Measurements from ENCODE around the gene KCNQ5.

The KCNQ5 gene

GRCh38 chr6:72793641-72794395 lies 172.0 kb downstream of the KCNQ5 start:
- intact Hi-C loops (cut with micrococcal nuclease), result no loop called here
- H3K36me3 Mint-ChIP-seq (ENCODE audit: low read depth), result no peaks in the 10 kb centered on the region
- no peaks in the 10 kb centered on the region for H3K4me1 Mint-ChIP-seq (ENCODE audit: low read depth)
- H3K4me3 Mint-ChIP-seq, result no peak overlapping the region
- no peaks in the 10 kb centered on the region for H3K27me3 Mint-ChIP-seq
- no peaks in the 10 kb centered on the region for H3K9me3 Mint-ChIP-seq
- no peak overlapping the region for H3K27ac Mint-ChIP-seq

GRCh38 chr6:72798196-72798595 lies 176.3 kb downstream of the KCNQ5 start:
- no peak overlapping the region for H3K4me3 Mint-ChIP-seq
- H3K27me3 Mint-ChIP-seq, result no peaks in the 10 kb centered on the region
- H3K36me3 Mint-ChIP-seq (ENCODE audit: low read depth), result no peaks in the 10 kb centered on the region

GRCh38 chr6:72809746-72810379 lies 188.0 kb downstream of the KCNQ5 start:
- Mint-ChIP-seq H3K27me3 (no peaks in the 10 kb centered on the region), H3K4me1 (ENCODE audit: low read depth) (peaks cover 19% of the 10 kb centered on the region), H3K27ac (no peak overlapping the region), H3K9me3 (no peaks in the 10 kb centered on the region), H3K4me3 (no peak overlapping the region), H3K36me3 (ENCODE audit: low read depth) (no peaks in the 10 kb centered on the region)
- intact Hi-C loops (cut with micrococcal nuclease), result no loop called here

More at GRCh38 chr6:72798196-72798595, 176.3 kb downstream of the KCNQ5 start:
- H3K9me3 Mint-ChIP-seq, result peaks cover 5% of the 10 kb centered on the region
- no peak overlapping the region for H3K27ac Mint-ChIP-seq
- intact Hi-C loops (cut with micrococcal nuclease), result no loop called here
- H3K4me1 Mint-ChIP-seq (ENCODE audit: low read depth), result no peaks in the 10 kb centered on the region

GRCh38 chr6:72810571-72811280 lies 188.9 kb downstream of the KCNQ5 start:
- Mint-ChIP-seq H3K27ac (no peak overlapping the region), H3K36me3 (ENCODE audit: low read depth) (no peaks in the 10 kb centered on the region), H3K9me3 (no peaks in the 10 kb centered on the region), H3K4me3 (no peak overlapping the region), H3K27me3 (no peaks in the 10 kb centered on the region), H3K4me1 (ENCODE audit: low read depth) (peaks cover 24% of the 10 kb centered on the region)
- intact Hi-C loops (cut with micrococcal nuclease), result no loop called here

- intact Hi-C loops (cut with micrococcal nuclease), result no loop called here
- H3K4me3 Mint-ChIP-seq, result no peak overlapping the region
- H3K27me3 Mint-ChIP-seq, result no peaks in the 10 kb centered on the region
Observed at GRCh38 chr6:72811971-72812421, 190.1 kb downstream of the KCNQ5 start.

GRCh38 chr6:72813807-72814596 lies 192.1 kb downstream of the KCNQ5 start:
- peaks cover 18% of the 10 kb centered on the region for H3K4me1 Mint-ChIP-seq (ENCODE audit: low read depth)

More at GRCh38 chr6:72811971-72812421, 190.1 kb downstream of the KCNQ5 start:
- Mint-ChIP-seq H3K4me1 (ENCODE audit: low read depth) (peaks cover 24% of the 10 kb centered on the region), H3K9me3 (no peaks in the 10 kb centered on the region), H3K36me3 (ENCODE audit: low read depth) (no peaks in the 10 kb centered on the region), H3K27ac (no peak overlapping the region)

GRCh38 chr6:72816022-72816421 lies 194.2 kb downstream of the KCNQ5 start:
- Mint-ChIP-seq H3K4me1 (ENCODE audit: low read depth) (peaks cover 18% of the 10 kb centered on the region), H3K9me3 (no peaks in the 10 kb centered on the region), H3K36me3 (ENCODE audit: low read depth) (no peaks in the 10 kb centered on the region), H3K4me3 (no peak overlapping the region), H3K27me3 (no peaks in the 10 kb centered on the region), H3K27ac (no peak overlapping the region)
- intact Hi-C loops (cut with micrococcal nuclease), result no loop called here

More at GRCh38 chr6:72813807-72814596, 192.1 kb downstream of the KCNQ5 start:
- Mint-ChIP-seq H3K9me3 (no peaks in the 10 kb centered on the region), H3K4me3 (no peak overlapping the region), H3K36me3 (ENCODE audit: low read depth) (no peaks in the 10 kb centered on the region), H3K27ac (no peak overlapping the region), H3K27me3 (no peaks in the 10 kb centered on the region)
- intact Hi-C loops (cut with micrococcal nuclease), result no loop called here

- Mint-ChIP-seq H3K4me3 (no peak overlapping the region), H3K27me3 (no peaks in the 10 kb centered on the region), H3K4me1 (ENCODE audit: low read depth) (peaks cover 18% of the 10 kb centered on the region), H3K27ac (no peak overlapping the region), H3K9me3 (no peaks in the 10 kb centered on the region), H3K36me3 (ENCODE audit: low read depth) (no peaks in the 10 kb centered on the region)
- intact Hi-C loops (cut with micrococcal nuclease), result no loop called here
Observed at GRCh38 chr6:72817208-72817607, 195.3 kb downstream of the KCNQ5 start.

GRCh38 chr6:72819609-72820008 lies 197.7 kb downstream of the KCNQ5 start:
- peaks cover 10% of the 10 kb centered on the region for H3K4me1 Mint-ChIP-seq (ENCODE audit: low read depth)
- H3K27ac Mint-ChIP-seq, result no peak overlapping the region
- intact Hi-C loops (cut with micrococcal nuclease), result no loop called here
- no peaks in the 10 kb centered on the region for H3K27me3 Mint-ChIP-seq
- H3K9me3 Mint-ChIP-seq, result no peaks in the 10 kb centered on the region
- no peaks in the 10 kb centered on the region for H3K36me3 Mint-ChIP-seq (ENCODE audit: low read depth)
- no peak overlapping the region for H3K4me3 Mint-ChIP-seq

GRCh38 chr6:72820153-72820552 lies 198.3 kb downstream of the KCNQ5 start:
- no peak overlapping the region for H3K4me3 Mint-ChIP-seq
- no peaks in the 10 kb centered on the region for H3K9me3 Mint-ChIP-seq
- no peak overlapping the region for H3K27ac Mint-ChIP-seq
- H3K4me1 Mint-ChIP-seq (ENCODE audit: low read depth), result peaks cover 12% of the 10 kb centered on the region
- H3K36me3 Mint-ChIP-seq (ENCODE audit: low read depth), result no peaks in the 10 kb centered on the region
- no peaks in the 10 kb centered on the region for H3K27me3 Mint-ChIP-seq
- intact Hi-C loops (cut with micrococcal nuclease), result no loop called here

GRCh38 chr6:72820906-72821305 lies 199.0 kb downstream of the KCNQ5 start:
- H3K27ac Mint-ChIP-seq, result no peak overlapping the region
- no peaks in the 10 kb centered on the region for H3K36me3 Mint-ChIP-seq (ENCODE audit: low read depth)
- H3K27me3 Mint-ChIP-seq, result no peaks in the 10 kb centered on the region
- no peak overlapping the region for H3K4me3 Mint-ChIP-seq
- peaks cover 13% of the 10 kb centered on the region for H3K4me1 Mint-ChIP-seq (ENCODE audit: low read depth)
- H3K9me3 Mint-ChIP-seq, result no peaks in the 10 kb centered on the region
- intact Hi-C loops (cut with micrococcal nuclease), result no loop called here

GRCh38 chr6:72822023-72822422 lies 200.2 kb downstream of the KCNQ5 start:
- no peaks in the 10 kb centered on the region for H3K36me3 Mint-ChIP-seq (ENCODE audit: low read depth)
- no peak overlapping the region for H3K27ac Mint-ChIP-seq
- H3K9me3 Mint-ChIP-seq, result no peaks in the 10 kb centered on the region
- intact Hi-C loops (cut with micrococcal nuclease), result no loop called here
- H3K4me3 Mint-ChIP-seq, result no peak overlapping the region
- peaks cover 13% of the 10 kb centered on the region for H3K4me1 Mint-ChIP-seq (ENCODE audit: low read depth)
- H3K27me3 Mint-ChIP-seq, result no peaks in the 10 kb centered on the region

- Mint-ChIP-seq H3K9me3 (no peaks in the 10 kb centered on the region), H3K4me3 (no peak overlapping the region), H3K36me3 (ENCODE audit: low read depth) (no peaks in the 10 kb centered on the region), H3K4me1 (ENCODE audit: low read depth) (peaks cover 13% of the 10 kb centered on the region), H3K27me3 (no peaks in the 10 kb centered on the region), H3K27ac (no peak overlapping the region)
- intact Hi-C loops (cut with micrococcal nuclease), result no loop called here
Observed at GRCh38 chr6:72822691-72823090, 200.8 kb downstream of the KCNQ5 start.

All from dendritic cell treated with granulocyte-macrophage colony-stimulating factor and Interleukin-4, amounts not matched to agents 40 ng/mL and 50 ng/mL, for 4 days (primary cell).